ENCODE results near the gene PAQR9.
A peak's percentile ranks its signal among the peaks of the same experiment; 100 is the strongest.
"Not testable (repeated sequence)": the region's sequence is repeated elsewhere in the genome, so short reads cannot be mapped to it uniquely, and the experiment has no call there.

Gene PAQR9, protein sequence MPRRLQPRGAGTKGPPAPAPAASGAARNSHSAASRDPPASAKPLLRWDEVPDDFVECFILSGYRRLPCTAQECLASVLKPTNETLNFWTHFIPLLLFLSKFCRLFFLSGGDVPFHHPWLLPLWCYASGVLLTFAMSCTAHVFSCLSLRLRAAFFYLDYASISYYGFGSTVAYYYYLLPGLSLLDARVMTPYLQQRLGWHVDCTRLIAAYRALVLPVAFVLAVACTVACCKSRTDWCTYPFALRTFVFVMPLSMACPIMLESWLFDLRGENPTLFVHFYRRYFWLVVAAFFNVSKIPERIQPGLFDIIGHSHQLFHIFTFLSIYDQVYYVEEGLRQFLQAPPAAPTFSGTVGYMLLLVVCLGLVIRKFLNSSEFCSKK

DNA sequence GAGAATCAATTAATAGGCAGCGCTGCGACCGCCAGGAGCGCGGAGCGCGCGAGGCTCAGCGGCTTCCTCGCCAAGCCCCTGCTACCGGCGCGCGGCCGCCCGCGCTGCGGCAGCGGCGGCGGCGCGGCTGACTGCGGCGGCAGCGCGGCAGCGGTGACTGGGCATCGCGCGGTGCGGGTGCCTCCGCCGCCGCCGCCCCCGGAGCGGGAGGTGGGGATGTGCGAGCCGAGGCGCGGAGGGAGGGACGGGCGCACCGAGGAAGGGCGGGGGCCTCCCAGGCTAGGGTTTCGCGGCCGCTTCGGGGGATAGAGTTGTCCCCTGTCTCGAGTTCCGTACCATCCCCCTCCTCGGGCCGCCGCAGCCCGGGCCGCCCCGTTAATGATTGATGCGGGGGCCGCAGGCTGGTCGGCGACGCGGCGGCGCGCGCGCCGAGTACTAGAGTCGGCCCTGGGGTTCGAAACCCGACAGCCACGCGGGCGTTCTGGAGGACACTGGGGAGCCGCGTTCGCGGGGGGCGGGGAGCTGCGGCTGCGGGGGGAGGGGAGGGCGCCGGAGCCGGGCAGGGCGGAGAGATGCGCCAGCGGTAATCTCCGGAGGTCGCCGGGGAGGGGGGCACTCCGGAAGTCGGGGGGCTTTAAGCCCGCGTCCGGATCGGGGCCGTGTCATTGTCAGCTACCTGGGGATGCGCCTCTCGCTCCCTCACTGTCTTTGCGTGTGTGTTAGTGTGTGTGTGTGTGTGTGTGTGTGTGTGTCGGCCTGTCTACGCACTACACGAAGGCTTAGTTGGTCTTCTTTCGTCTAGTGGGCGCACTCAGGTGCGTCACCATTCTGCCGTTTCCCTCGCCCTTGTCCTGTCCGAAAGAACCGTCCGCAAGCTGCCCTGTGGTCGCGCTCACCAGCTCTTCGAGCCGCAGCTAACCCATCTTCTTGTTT, at the start of gene PAQR9:
Gene PAQR9, minus strand, starts transcription at position 159 of the 933 bp plus-strand sequence. CDS start 338 bp downstream, outside the sequence.
- peak in 1 of 3 experiments; percentile 8 for DNase-seq (ENCODE audit: low read depth in 2 of 3, low spot score in 2 of 3)

DNA sequence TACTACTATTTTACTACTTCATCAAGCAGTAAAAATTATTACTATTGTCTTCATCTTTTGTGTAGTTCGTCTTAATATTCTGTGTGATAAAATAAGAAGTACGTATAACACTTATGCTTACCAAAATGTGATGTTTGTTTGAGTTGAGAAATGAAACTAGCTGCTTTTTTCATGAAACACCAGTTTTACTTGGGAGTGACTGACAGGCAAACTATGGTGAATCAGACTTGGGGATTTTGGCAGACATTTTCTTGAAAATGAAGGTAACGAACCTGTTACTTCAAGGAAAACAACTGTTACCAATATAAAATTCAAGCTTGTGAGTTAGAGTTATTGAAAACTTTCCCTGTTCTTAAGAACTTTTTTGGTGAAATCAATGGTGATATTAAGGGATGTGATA, 48.2 kb upstream of the PAQR9 start:
- DNase-seq (ENCODE audit: low read depth in 2 of 3, low spot score in 2 of 3): no peak

DNA sequence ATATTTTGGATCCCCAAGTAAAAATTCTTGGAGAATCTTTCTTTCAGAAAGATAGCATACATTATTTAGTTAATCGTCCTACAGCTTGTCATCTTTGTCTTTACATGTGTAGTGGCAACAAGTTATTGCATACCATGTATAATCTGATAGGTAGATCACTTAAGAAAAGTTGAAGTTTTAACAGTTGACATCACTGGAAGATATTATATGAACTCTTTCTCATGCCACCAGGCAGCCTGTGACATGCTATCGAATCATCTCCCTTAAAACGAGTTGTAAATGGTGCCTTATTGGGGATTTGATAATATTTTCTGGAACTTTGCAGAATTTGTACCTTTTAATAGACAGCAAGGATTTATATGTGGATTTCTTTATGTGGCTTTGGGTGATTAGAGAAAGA, 46.5 kb upstream of the PAQR9 start:
- DNase-seq (ENCODE audit: low read depth in 2 of 3, low spot score in 2 of 3): no peak

DNA sequence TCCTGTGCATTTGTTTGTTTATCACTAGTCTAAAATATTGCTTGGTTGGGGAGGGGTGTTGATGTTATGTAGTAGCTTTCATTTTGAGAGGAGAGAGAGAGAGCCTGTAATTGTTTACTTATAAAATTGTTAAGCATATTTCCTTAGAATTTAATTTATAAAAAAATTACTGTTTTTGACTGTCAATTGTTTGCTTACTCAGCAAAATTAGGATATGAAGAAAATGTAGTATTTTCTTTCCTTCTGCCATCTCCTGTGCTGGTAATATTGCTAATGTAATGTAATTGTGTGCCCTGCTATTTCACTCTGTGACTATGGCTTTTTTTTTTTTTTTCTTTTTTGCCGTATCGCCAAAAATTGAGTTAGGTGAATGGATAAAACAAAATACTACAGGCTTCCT, 41.3 kb upstream of the PAQR9 start:
- DNase-seq (ENCODE audit: low read depth in 2 of 3, low spot score in 2 of 3): no peak

DNA sequence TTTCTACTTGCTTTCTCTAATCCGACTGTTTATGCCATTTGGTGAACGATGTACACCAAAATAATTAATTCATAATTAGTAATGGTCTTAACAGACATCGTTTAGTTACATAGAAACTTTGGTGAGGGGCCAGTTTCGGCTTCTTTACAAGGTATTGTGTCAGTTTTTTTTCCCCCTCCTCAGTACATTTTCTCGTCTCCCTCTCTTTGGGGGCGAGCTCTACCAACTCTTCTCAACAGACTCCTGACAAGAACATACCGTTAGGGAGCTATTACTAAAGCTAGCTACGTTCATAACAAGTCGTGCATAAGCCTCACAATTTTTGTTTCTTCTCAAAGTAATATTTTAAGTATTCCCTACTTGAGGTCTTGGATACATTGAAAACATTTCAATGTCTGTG, 39.3 kb upstream of the PAQR9 start:
- no peak for DNase-seq (ENCODE audit: low read depth in 2 of 3, low spot score in 2 of 3)

DNA sequence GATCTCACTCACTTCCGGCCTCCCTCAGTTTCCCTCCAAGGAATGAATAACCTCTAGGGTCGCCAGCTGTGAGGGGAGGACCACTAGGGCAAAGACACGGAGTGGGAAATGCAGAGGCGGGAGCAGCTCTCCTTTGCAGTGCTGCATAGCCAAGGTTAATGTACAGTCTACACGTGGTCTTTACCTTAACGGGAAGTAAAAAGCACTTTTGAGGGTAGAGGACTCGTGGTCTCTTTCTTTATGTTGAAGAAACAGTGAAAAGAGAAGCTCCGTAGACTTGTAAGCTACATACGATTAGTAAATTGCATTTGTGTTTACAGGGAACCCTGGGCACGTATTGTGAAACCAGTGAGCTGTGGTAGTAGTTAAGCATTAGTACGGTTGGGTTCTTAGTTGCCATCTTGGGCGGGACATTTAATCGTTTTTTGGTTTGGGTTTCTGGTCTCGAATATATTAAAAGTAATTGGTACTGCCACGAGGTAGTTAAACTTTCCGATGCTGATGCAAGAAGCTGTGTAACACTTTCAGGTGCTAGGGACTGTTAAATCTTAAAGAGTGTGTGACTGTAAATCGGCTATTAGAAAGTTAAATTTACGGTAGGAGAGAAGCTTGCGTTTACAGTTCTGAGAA, 38.7 kb upstream of the PAQR9 start:
- peak in 1 of 3 experiments; percentile 12 for DNase-seq (ENCODE audit: low read depth in 2 of 3, low spot score in 2 of 3)

DNA sequence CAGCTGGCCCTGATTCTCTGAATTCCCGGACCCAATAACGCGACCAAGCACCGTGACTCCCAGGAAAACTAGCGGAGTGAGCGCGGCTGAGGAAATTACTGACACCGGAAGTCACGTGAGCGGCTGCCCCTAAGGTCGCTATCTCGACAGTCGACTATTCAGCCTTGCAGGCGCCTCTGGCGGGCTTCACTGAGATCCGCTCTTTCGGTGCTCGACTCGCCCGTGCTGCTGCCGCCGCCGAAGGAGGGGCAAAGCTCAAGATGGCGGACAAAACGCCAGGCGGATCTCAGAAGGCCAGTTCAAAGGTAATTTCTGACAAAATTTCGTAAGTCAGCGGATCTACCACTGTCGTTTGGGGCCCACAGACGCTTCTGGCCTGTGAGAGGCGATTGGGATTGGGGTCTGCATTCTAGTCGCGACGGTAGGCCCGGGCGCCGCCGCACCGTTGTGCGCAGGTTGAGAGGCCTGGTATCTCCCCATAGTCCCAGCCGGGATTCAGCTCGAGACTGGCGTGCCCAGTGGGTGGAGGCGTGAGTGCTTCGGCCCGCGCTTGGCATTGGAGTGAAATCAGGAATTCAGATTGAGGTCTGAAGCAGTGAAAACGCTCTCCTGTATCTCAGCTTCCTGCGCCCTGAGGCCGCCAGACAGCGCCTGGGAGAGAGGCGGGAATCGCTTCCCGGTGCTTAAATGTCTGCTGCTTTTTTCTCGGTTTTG, 38.1 kb upstream of the PAQR9 start, which contains the start of gene U2SURP:
Gene U2SURP, plus strand, starts transcription at position 202 of the 714 bp plus-strand sequence. Its CDS starts 59 bp downstream, at position 261.
- peak; percentile 51 to 79 (median 69) for DNase-seq (ENCODE audit: low read depth in 2 of 3, low spot score in 2 of 3)

DNA sequence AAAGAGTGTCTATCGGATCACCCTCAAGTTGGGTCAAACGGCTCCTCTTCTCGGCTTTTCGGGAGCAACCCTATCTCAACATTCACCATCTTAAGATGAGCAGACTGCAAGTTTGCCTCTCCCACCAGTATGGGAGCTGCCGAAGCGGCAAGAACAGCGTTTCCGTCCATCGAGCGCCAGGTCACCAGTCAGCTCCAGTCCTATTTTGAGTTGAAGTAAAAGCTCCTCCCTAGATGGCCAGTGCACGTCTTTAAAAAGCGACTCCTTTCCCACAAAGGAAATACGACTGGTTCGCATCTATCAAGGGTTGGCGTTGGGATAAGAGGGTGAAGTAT, 37.5 kb upstream of the PAQR9 start:
- DNase-seq (ENCODE audit: low read depth in 2 of 3, low spot score in 2 of 3): peak in 2 of 3 experiments; percentile 25 to 38

DNA sequence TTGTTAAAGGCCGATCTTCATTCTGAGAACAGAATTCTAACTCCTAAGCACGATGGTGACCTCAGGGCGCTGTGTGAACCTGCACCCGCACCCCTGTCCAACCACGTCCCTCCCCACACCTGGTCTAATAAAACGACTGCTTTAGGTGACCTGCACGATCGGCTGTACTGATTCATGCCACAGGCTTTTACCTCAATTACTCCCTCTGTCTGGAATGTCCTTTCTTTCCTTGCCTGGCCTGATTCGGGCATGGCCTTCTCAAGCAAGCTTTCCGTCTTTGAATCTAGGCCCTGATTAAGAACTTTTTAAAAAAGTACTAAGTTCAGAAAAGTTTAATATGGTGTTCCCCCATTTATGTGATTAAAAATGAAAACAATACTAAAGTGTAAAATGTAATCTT, 37.1 kb upstream of the PAQR9 start:
- DNase-seq (ENCODE audit: low read depth in 2 of 3, low spot score in 2 of 3): no peak

DNA sequence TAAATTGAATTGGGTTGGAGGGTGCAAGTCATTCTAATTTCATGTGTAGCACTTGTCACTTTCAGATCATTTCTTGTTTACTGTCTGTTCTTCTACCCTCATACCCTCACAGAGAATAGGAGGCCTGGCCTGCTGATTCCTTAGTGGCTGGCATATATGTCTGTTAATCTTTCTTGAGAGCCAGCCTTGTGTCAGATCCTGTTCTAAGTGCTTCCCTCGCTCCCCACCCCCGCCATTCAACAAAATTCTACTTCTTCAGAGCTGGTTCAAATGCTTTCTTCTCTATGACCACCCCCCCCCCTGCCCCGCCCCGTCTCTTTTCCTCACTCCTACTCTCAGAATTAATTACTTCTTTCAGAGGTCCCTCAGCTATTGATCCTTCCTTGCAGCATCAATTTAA, 36.4 kb upstream of the PAQR9 start:
- no peak for DNase-seq (ENCODE audit: low read depth in 2 of 3, low spot score in 2 of 3)

DNA sequence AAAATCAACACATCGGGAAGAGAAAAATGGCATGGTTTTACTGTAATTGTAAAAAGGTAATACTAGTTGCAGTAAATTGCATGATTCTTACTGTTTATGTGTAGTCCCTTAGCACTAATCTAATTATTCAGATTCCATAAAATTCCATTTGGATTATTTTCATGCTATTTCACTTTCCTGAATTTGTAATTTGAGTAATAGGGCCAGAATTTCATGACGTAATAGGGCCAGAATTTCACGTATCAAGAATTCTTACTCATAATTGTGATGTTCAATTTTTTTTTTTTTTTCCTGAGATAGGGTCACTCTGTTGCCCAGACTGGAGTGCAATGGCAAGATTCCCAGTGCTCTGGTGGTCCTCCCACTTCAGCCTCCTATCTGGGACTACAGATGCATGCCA, 35.0 kb upstream of the PAQR9 start:
- no peak for DNase-seq (ENCODE audit: low read depth in 2 of 3, low spot score in 2 of 3)

DNA sequence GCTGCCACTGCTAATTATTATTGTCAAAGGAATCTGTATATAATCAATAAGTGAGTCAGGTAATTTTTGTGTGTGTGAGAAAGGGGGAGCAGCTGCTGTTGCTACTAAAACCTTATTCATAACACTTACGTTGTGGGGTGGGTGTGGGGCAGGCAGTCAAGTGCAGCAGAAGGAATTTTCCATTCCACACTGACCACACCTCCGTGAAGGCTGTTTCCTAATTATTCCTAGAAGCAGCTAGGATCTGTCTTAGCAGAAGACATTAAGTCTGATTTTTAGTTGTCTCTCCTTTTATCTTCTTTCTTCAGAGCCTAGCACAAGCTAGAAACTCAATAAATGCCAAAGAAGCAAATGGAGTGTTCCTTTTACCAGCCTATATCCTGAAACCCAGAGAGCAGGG, 33.9 kb upstream of the PAQR9 start:
- DNase-seq (ENCODE audit: low read depth in 2 of 3, low spot score in 2 of 3): no peak

DNA sequence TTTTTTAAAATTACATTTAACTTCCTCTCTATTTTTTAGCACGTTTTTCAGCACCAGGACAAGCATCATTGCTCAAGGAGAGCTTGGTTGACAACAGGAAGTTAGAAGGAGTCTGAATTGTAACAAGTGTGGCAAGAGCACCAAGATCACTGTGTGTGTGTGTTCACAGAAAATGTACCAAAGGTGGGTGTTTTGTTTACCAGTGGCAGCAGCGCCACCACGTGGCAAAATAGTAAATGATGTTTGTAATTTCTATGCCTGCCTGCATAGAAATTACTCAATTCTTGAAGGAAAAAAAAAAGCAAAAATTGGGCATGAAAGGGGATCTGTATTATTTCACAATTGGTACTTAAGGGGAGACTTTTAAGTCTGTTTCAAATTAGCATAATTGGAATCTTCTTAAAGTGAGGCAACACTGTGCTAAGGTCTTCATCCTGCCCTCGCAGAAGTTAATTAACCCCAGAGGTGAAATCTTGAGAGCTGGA, 30.5 kb upstream of the PAQR9 start:
- peak in 1 of 3 experiments; percentile 8 for DNase-seq (ENCODE audit: low read depth in 2 of 3, low spot score in 2 of 3)

DNA sequence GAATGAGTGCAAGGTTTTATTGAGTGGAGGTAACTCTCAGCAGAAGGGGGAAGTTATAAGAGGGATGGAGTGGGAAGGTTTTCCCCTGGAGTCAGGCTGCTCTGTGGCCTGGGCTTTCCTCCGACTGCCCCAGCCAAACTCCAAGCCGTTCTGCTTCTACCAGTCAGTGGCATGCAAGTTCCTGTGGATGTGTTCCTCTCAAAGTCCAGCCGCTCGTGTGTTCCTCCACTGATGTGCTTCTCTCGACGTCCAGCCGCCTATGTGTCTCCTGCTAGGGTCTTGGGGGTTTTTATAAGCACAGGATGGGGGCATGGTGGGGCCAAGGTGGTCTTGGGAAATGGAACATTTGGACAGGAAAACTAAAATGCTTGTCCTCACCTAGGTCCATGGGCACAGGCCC, 28.8 kb upstream of the PAQR9 start:
- DNase-seq (ENCODE audit: low read depth in 2 of 3, low spot score in 2 of 3): no peak

DNA sequence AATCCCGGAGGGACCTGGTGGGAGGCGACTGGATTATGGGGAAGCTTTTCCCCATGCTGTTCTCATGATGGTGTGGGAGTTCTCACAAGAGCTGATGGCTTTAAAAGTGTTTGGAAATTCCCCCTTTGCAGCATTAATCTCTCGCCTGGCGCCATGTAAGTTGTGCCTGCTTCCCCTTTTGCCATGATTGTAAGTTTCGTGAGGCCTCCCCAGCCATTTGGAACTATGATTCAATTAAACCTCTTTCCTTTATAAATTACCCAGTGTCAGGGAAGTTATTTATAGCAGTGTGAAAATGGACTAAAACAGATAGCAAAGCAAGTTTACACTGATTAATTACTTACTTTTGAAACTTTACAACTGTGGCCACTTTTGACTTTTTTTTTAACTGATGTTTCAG, 27.2 kb upstream of the PAQR9 start:
- no peak for DNase-seq (ENCODE audit: low read depth in 2 of 3, low spot score in 2 of 3)

DNA sequence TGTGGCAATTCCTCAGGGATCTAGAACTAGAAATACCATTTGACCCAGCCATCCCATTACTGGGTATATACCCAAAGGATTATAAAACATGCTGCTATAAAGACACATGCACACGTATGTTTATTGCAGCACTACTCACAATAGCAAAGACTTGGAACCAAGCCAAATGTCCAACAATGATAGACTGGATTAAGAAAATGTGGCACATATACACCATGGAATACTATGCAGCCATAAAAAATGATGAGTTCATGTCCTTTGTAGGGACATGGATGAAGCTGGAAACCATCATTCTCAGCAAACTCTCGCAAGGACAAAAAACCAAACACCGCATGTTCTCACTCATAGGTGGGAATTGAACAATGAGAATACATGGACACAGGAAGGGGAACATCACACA, 25.4 kb upstream of the PAQR9 start:
- not testable (repeated sequence) for DNase-seq (ENCODE audit: low read depth in 2 of 3, low spot score in 2 of 3)

DNA sequence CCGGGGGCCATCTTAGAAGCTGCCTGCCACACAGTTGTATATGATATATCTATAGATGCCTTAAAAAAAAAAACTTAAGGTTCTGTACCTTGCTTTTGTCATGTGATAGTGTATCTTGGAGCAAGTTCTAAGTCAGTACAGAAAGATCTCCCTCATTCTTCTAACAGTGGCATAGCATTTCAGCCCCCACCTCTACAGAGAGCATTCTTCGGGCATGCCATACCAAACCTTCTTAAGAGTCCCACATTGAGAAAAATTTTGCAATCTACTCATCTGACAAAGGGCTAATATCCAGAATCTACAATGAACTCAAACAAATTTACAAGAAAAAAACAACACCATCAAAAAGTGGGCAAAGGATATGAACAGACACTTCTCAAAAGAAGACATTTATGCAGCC, 24.7 kb upstream of the PAQR9 start:
- DNase-seq (ENCODE audit: low read depth in 2 of 3, low spot score in 2 of 3): not testable (repeated sequence)

DNA sequence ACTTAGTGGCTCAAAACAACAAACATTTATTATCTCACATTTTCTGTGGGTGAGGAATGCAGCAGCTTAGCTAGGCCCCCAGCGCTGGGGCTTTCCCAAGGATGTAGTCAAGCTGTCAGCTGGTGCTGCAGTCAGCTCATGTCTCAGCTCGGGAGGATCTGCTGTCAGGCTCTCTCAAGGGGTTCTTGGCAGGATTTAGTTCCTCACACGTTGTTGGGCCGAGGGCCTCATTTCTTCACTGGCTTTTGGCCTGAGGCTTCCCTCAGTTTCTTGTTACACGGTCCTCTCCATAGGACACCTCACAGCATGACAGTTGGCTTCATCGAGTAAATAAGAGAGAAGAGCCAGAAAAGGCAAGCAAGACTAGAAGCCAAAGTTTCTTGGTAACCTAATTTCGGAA, 24.2 kb upstream of the PAQR9 start:
- DNase-seq (ENCODE audit: low read depth in 2 of 3, low spot score in 2 of 3): no peak

DNA sequence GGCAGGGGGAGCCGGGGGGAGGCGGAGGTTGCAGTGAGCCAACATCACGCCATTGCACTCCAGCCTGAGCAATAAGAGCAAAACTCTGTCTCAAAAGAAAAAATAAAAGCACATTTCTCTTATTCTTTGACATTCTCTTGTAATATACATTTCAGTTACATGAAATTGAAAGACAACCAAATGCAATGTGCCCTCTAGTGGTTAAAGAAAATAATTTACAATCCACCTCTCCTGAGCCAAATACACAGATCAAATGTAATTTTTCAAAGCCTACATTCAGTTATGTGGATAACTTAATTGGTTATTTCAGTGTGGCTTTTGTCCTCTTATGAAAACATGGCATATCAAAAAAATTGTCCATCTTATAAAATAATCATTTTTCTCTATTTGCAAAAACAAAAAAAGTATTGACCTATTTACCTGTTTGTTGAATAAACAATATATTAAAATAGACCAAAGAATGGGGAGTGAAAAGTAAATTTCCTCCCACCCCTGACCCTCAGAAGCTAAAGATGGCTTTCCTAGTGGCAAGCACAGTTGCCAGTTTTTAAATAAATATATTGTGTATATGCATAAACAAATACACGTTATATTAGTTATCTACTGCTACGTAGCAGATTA, 23.7 kb upstream of the PAQR9 start:
- DNase-seq (ENCODE audit: low read depth in 2 of 3, low spot score in 2 of 3): no peak

DNA sequence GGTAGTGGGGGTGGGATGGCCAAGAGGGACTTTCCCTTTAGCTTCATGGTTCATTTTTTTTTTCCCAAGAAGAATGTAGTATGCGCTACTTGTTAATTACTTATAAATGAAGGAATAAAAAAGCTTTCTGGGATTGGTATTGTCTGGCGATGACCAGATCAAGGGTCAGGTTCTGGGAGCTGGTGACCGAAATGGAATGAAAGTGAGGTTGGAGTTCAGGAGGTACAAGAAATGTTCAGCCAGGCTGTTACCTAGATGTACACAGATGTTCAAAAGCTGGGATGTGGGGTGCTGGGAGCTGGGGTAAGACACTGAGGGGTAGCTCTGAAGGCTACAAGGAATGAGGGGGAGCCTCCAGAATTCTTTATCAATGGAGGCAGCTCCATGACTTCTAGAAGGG, 20.8 kb upstream of the PAQR9 start:
- DNase-seq (ENCODE audit: low read depth in 2 of 3, low spot score in 2 of 3): no peak
